ENCODE measurements around the gene HEMK1.

Gene HEMK1

GRCh38 chr3:50639055-50639494 is 69.8 kb downstream of the HEMK1 start:
- DNase-seq (ENCODE audit: low read depth in 2 of 2): no peak

- DNase-seq (ENCODE audit: low read depth in 2 of 2): no peak
Observed at GRCh38 chr3:50642382-50642781, 73.1 kb downstream of the HEMK1 start.

- DNase-seq (ENCODE audit: low read depth in 2 of 2): no peak
Observed at GRCh38 chr3:50644561-50644960, 75.2 kb downstream of the HEMK1 start.

GRCh38 chr3:50645378-50645777 is 76.1 kb downstream of the HEMK1 start:
- no peak for DNase-seq (ENCODE audit: low read depth in 2 of 2)
